NCI-H2227 (cell line): ENCODE data around the gene RIPK3.

Experiments
- DNase-seq: peaks from one replicate; lab custom pipeline; 2025; ENCODE audit not compliant: unreplicated experiment; lab: John Stamatoyannopoulos, UW

Gene RIPK3

DNA sequence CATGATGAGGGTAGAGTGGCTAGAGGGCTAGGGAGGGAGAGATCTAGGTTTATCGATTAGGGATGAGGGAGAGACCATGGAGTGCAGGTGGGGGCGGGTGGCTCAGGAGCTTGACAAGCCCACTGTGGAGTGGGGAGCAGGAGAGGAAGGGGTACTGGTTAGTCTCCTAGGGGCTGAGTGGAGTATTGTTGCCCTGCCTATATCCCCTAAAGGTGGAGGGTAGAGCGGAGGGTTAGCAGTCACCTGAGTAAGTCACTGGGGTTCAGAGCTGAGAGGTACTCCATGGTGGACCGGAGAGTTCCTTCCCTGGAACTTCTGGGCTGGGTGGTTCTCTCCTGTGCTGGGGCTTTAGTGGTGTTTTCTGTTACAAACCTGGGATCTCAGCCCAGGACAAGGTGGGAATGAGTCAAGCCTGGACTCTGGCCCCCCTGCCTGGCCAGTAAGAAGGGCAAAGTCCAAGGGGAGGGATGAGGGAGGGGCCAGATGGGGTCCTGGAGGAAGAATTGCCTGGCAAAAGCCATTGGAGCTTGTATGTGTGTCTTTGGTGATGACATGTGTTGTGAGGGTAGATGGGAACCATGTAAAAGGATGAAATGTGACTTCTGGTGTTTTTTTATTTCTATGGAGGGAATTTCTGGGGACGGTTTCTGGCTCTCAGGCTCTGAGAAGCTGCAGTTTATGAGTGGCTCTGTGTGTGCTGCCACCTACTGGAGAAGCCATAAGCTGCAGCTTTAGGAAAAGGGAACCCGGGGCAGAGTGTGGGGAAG is 32.0 kb downstream of the RIPK3 start, which contains the start of gene CIDEB:
Gene CIDEB, minus strand, starts transcription at position 403 of the 767 bp plus-strand sequence. Its CDS starts 119 bp downstream, at position 284.
- DNase-seq = peak; percentile 65

DNA sequence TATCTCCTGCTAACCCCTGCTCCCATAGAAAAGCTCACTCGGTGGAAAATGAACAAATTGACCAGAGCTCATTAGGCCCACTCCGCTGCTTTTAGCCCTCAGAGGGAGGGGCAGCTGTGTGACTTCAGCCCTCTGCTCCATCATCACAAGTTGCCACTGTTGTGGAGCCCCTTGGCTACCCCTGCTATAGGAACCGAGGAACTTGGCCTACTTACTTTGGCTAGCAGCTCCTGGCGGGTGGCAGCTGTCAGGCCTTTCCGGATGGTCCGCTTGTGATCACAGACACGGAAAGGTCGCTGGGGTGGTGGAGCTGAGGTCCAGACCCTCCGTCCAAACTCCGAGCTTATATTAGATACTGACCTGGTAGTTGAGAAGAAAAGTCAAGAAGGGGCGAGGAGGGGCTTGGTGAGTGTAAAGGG is 32.6 kb downstream of the RIPK3 start:
- DNase-seq = no peak

DNA sequence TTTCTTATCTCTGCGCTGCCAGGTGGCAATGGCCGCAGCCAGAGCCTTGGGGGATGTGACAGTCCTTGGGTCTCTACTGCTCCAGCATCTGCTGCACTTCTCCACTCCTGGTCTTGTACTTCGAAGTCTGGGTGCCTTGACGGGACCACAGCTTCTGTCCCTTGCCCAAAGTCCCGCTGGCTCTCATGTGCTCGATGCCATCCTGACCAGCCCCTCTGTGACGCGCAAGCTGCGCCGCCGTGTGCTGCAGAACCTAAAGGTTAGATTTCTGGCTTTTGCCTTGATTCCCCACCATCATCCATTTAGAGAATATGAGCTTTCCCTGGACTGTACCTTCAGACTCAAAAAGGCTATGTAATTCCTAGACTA is 35.8 kb downstream of the RIPK3 start:
- DNase-seq = no peak

GRCh38 chr14:24300326-24300980 is 39.3 kb downstream of the RIPK3 start:
- no peak for DNase-seq

GRCh38 chr14:24299255-24300191 is 40.3 kb downstream of the RIPK3 start, which contains the start of the genes DHRS1 and NOP9:
TSS of gene DHRS1 (minus strand) at chr14:24299780. CDS start at chr14:24299106, 674 bp downstream.
TSS of gene NOP9 (plus strand) at chr14:24299850. CDS start at chr14:24299955, 105 bp downstream.
- peak; percentile 92 for DNase-seq

- DNase-seq = peak; percentile 25
These were observed 40.9 kb downstream of the RIPK3 start for GRCh38 chr14:24298892-24299254.

GRCh38 chr14:24297190-24297964 is 42.4 kb downstream of the RIPK3 start:
- DNase-seq = peak; percentile 52

DNA sequence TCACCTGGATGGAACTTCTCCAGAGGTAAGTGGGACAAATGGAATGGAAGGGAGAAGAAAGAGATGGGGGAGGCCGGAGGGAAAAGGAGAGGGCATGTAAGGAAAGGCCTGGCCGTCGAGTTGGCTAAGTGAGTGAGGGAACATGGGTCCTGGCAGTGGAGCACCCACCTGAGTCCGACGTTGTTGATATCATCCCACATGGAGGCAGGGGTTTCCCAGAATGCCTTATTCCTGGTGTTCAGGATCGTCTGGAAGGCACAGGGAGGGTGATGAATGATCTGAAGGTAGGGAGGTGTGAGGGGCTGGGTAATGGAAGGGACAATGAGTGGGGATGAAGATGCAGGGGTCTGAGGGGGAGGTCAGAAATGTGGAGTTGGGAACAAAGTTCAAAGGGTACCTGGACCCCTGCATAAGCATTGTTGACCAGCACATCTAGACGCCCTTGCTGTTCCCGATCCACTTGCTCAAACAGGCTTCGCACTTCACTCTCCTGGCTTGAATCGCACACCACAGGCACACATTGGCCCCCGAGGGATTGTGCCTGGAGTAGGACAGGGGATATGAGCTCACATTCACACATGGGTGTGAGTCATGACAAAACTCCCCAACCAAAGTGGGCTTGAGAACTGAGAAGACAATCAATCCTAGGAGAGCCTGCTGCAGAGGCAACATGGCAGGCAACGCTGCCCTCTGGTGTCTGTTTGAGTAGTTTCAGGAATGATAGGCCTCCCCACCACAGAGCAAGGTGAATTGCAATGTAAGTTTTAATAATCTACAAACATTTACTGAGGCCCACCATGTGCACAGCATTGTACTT is 43.2 kb downstream of the RIPK3 start:
- DNase-seq = peak; percentile 71

DNA sequence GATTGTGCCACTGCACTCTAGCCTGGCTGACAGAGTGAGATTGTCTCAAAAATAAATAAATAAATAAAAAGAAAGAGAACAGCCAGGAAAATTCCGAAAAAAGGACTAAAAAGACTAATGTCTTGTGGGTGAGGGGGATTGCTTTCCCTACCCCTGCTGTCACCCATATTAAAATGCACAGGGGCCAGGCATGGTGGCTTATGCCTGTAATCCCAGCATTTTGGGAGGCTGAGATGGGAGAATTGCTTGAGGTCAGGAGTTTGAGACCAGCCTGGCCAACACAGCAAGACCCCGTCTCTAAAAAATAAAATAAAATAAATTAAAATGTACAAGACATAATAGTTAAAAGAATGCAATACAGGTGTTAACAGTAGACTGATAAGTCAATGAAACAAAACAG is 46.3 kb downstream of the RIPK3 start:
- no peak for DNase-seq

DNA sequence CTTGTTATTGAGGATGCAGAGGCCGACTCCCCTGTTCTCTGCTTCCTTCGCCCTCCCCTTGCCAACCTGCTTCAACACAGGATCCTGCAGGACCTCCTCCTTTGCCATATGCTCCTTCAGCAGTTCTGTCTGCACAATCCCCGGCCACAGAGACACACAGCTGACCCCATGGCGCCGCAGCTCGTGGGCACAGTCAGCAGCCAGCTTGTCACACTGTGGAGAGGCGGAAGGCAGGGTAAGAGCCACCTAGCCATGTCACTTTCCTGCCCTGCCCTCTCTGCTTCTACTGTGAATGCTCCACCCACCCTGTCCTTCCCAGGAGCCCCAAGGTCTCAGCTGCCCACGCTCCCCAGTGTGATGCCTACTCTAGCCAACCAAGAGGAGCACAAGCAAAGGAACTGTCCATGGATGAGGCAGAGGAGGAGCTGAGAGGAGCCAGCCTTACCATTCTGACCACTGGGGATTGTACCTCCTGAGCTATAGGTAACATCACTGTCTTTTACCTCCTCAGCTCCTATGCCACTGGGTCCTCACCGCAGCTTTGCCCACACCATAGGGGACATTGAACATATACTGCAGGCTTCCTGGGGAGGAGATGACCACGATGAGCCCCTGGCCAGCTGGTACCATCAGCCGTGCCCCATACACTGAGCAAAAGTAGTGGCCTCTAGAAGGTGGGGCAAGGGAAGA is 47.5 kb downstream of the RIPK3 start:
- no peak for DNase-seq

DNA sequence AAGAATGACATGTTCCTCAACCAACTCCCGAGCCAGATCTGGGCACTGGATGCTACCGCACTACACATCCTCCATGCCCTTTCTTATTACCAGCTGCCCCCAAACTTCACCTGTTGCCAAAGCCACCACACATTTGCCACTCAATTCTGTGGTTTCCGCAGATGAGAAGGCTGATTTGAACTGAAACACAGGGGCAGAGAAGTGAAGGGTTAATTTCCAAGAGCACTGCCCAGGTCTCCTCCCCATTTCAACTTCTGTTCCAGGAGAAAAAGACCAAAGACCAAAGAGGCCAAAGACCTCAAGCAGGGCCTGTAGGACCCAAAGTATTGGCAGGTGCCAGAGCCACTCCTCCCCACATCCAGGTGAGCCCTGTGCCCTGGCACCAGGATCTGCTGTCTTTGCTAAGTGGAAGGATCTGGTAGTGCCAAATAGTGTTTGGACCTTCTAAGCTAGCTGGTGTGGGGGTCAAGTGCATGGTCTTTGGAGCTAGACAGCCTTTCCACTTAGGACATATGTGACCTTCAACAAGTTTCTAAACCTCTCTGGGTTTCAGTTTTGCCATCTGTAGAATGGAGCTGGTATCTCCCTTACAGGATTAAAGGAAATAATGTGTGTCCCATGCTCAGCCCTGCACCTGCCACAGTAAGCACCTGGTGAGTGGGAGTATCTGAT is 48.2 kb downstream of the RIPK3 start:
- no peak for DNase-seq

GRCh38 chr14:24290746-24291145 is 49.0 kb downstream of the RIPK3 start:
- DNase-seq = no peak

GRCh38 chr14:24289649-24290280 is 50.0 kb downstream of the RIPK3 start:
- DNase-seq = no peak

DNA sequence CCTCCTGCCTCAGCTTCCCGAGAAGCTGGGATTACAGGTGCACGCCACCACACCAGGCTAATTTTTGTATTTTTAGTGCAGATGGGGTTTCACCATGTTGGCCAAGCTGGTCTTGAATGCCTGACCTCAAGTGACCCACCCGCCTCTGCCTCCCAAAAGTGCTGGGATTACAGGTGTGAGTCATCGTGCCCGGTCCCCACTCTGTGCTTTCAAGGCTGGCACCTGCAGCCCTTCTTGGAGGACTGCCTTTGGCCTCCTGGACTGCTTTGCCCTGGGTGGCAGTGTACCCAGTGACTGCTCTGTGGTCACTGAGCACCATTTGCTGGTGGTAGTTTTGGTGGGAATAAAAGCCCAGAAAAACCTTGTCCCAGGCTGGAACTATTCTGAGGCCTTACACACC is 52.8 kb downstream of the RIPK3 start:
- no peak for DNase-seq
